ENCODE measurements around the gene CRTC2. TPM values are rescaled to one million over a fixed set of nuclear protein-coding genes. Genes with fewer than 3 reads are reported as not detected.

CRTC2 gene
- total RNA-seq, 1 donor from 2014 or later: 60.6 TPM

Other genes starting within 250 kb of the CRTC2 start
- gene INTS3, start 230.6 kb downstream of the CRTC2 start, total RNA-seq: 72.9 TPM
- 22.1 TPM for gene SLC27A3, start 183.2 kb downstream of the CRTC2 start, total RNA-seq
- gene GATAD2B, start 35.6 kb downstream of the CRTC2 start, total RNA-seq: 42.5 TPM
- 65.2 TPM for gene DENND4B, start 11.9 kb downstream of the CRTC2 start, total RNA-seq
- gene SLC39A1, start 4.9 kb upstream of the CRTC2 start, total RNA-seq: 119 TPM
- 18.5 TPM for gene CREB3L4, start 9.3 kb upstream of the CRTC2 start, total RNA-seq
- gene JTB, start 19.1 kb upstream of the CRTC2 start, total RNA-seq: 144 TPM
- 112 TPM for gene RAB13, start 27.7 kb upstream of the CRTC2 start, total RNA-seq
- gene RPS27, start 32.1 kb upstream of the CRTC2 start, total RNA-seq: 1,416 TPM
- gene NUP210L, start 196.5 kb upstream of the CRTC2 start, total RNA-seq: 0.06 TPM
- 283 TPM for gene TPM3, start 233.5 kb upstream of the CRTC2 start, total RNA-seq
- gene CFAP141, start 247.7 kb upstream of the CRTC2 start, total RNA-seq: not detected

Data from mucosa of gallbladder (tissue), 1 donor.